B cell (primary cell): Measurements from ENCODE around the gene TUBAL3. TPM values are rescaled to one million over a fixed set of nuclear protein-coding genes. Genes with fewer than 3 reads are reported as not detected.

Experiments
- ATAC-seq: fragments of 200-7000 bp; cut with Tn5 transposase; one replicate; pipeline ENCODE4 v1.10.0; 2021; ENCODE audit warnings: low read depth, mild to moderate bottlenecking, moderate number of reproducible peaks, moderate library complexity
- CTCF ChIA-PET: fragments of 350-600 bp; sonication (Branson Sonifier 250); formaldehyde crosslinking; loops from one replicate; lab custom pipeline; 2021; ENCODE audit warnings: antibody characterized with exemption, inconsistent platforms; lab: Charles Lee
- POLR2A ChIA-PET: fragments of 350-600 bp; sonication (Branson Sonifier 250); formaldehyde crosslinking; loops from one replicate; lab custom pipeline; 2021; ENCODE audit warnings: antibody characterized with exemption; lab: Charles Lee
- DNase-seq: peaks from one replicate; pipeline ENCODE4 v3.0.0; 2013
- H2AFZ ChIP-seq: 2 replicates; pipeline ENCODE4 v1.6.1; 2012; ENCODE audit warnings: mild to moderate bottlenecking, low read depth, low read length; ENCODE audit not compliant: insufficient read depth, poor library complexity, severe bottlenecking
- H3K27ac ChIP-seq, 2 donors: 1 replicate in 1 of 2; 2 replicates in 1 of 2; pipeline ENCODE4 v1.5.1; 2012 to 2013; ENCODE audit warnings: low read length in 2 of 2, mild to moderate bottlenecking in 2 of 2, moderate library complexity in 1 of 2
- H3K27me3 ChIP-seq, 4 experiments: fragments of 200-600 bp in 1 of 4; sonication (generic) in 1 of 4; replicated peaks in 1 of 4; 1 replicate in 2 of 4; 2 replicates in 2 of 4; pipeline versions ENCODE4 v1.6.1 to v1.7.0; 2013 to 2016; ENCODE audit warnings: low read length in 3 of 4, mild to moderate bottlenecking in 2 of 4, mixed read lengths in 1 of 4, moderate library complexity in 1 of 4; ENCODE audit not compliant: insufficient read depth in 4 of 4, control insufficient read depth in 3 of 4; ENCODE audit errors: control extremely low read depth in 1 of 4
- H3K36me3 ChIP-seq, 2 experiments: replicated peaks in 1 of 2; 1 replicate in 1 of 2; 2 replicates in 1 of 2; pipeline versions ENCODE4 v1.6.1 to v1.7.1; 2013; ENCODE audit warnings: low read length in 1 of 2; ENCODE audit not compliant: insufficient read depth in 2 of 2, control insufficient read depth in 1 of 2; ENCODE audit errors: control extremely low read depth in 1 of 2, extremely low read depth in 1 of 2
- H3K4me1 ChIP-seq, 2 donors: fragments of 200-600 bp in 1 of 2; sonication (generic) in 1 of 2; 1 replicate in 1 of 2; 2 replicates in 1 of 2; pipeline versions ENCODE4 v1.5.1 to v1.6.1; 2013 to 2017; ENCODE audit warnings: low read length in 2 of 2; ENCODE audit not compliant: control insufficient read depth in 2 of 2, insufficient read depth in 2 of 2
- H3K4me2 ChIP-seq: replicated peaks from 2 replicates; pipeline ENCODE3; 2012; ENCODE audit warnings: mild to moderate bottlenecking, low read depth, low read length; ENCODE audit not compliant: poor library complexity, severe bottlenecking
- H3K4me3 ChIP-seq, 5 experiments: fragments of 200-600 bp in 1 of 5; sonication (generic) in 1 of 5; 1 replicate in 3 of 5; 2 replicates in 2 of 5; pipeline versions ENCODE4 v1.5.1 to v1.7.0; 2011 to 2016; ENCODE audit warnings: low read length in 4 of 5, mild to moderate bottlenecking in 4 of 5, low read depth in 2 of 5, control low read depth in 1 of 5, moderate library complexity in 1 of 5; ENCODE audit not compliant: insufficient read depth in 1 of 5; ENCODE audit errors: control extremely low read depth in 1 of 5, extremely low read depth in 1 of 5
- H3K79me2 ChIP-seq: fragments of 200-600 bp; sonication (generic); one replicate; pipeline ENCODE4 v1.6.0; 2016; ENCODE audit warnings: low read length; ENCODE audit not compliant: control insufficient read depth, insufficient read depth
- H3K9ac ChIP-seq: fragments of 200-600 bp; sonication (generic); 2 replicates; pipeline ENCODE4 v1.6.1; 2017; ENCODE audit warnings: mild to moderate bottlenecking, low read length, moderate library complexity
- H3K9me3 ChIP-seq, 3 donors: one replicate each; pipeline versions ENCODE4 v1.6.1 to v1.7.1; 2013; ENCODE audit warnings: low read length in 2 of 3; ENCODE audit not compliant: control insufficient read depth in 2 of 3, insufficient read depth in 1 of 3; ENCODE audit errors: control extremely low read depth in 1 of 3
- H4K20me1 ChIP-seq: 2 replicates; pipeline ENCODE4 v1.6.0; 2012; ENCODE audit warnings: mild to moderate bottlenecking, low read length; ENCODE audit not compliant: insufficient read depth, control insufficient read depth, poor library complexity, severe bottlenecking
- H3K27ac Mint-ChIP-seq: one replicate; pipeline ENCODE4 v1.8.0; 2021; ENCODE audit warnings: mixed read lengths
- H3K27me3 Mint-ChIP-seq: one replicate; pipeline ENCODE4 v1.8.0; 2021; ENCODE audit warnings: mixed read lengths
- H3K4me1 Mint-ChIP-seq: one replicate; pipeline ENCODE4 v1.8.0; 2021; ENCODE audit warnings: mixed read lengths
- H3K4me3 Mint-ChIP-seq: one replicate; pipeline ENCODE4 v1.8.0; 2021; ENCODE audit warnings: mixed read lengths
- H3K9me3 Mint-ChIP-seq: one replicate; pipeline ENCODE4 v1.8.0; 2022; ENCODE audit warnings: mixed read lengths; ENCODE audit not compliant: insufficient read depth
- CTCF ChIP-seq: fragments of 200-600 bp; IDR thresholded peaks from one replicate; pipeline ENCODE4 v1.8.0; 2022; ENCODE audit warnings: antibody characterized with exemption, mild to moderate bottlenecking
- EZH2 ChIP-seq: IDR thresholded peaks from 2 replicates; pipeline ENCODE4 v1.6.1; 2012; ENCODE audit warnings: borderline replicate concordance, low read depth, mild to moderate bottlenecking, moderate library complexity, low read length; ENCODE audit not compliant: insufficient read depth, poor library complexity, severe bottlenecking
- WGBS: methylation state at CpG from one replicate; pipeline ENCODE4 v1.1.5; 2013; ENCODE audit warnings: missing lambda C conversion rate; ENCODE audit not compliant: insufficient coverage; 5-methylcytosine and 5-hydroxymethylcytosine counted together
- intact Hi-C: fragments of 100-400 bp; cut with micrococcal nuclease; formaldehyde crosslinking; loops from one replicate; pipeline ENCODE4 v1.10.0; 2022
- polyA plus RNA-seq: library from polyadenylated mRNA; depleted of rRNA; stranded (reverse); fragments of >200 nt; gene quantifications from 2 replicates; pipeline ENCODE4 v1.2.3, GENCODE V29; 2012
- total RNA-seq, 2 donors: library from RNA; stranded (reverse); fragments of 120-200 nt in 1 of 2; gene quantifications; 1 replicate in 1 of 2; 2 replicates in 1 of 2; pipeline versions ENCODE4 v1.2.3 to v1.2.4, GENCODE V29; 2013 to 2022

TUBAL3 gene
- total and polyA plus RNA-seq, 2 donors (not counting 1 experiment from before 2014, with no cell fraction given), result not detected

GRCh38 chr10:5443429-5443828 lies 38.8 kb upstream of the TUBAL3 start:
- no peak for ATAC-seq
- no peaks in the 10 kb centered on the region for H3K27me3 ChIP-seq
- peak overlapping the region in 1 of 2 donors; percentile 12 for H3K27ac ChIP-seq
- peak overlapping the region; percentile 11 for H3K4me2 ChIP-seq
- H4K20me1 ChIP-seq, result no peaks in the 10 kb centered on the region
- H3K27me3 Mint-ChIP-seq, result no peaks in the 10 kb centered on the region
- peaks cover 6% of the 10 kb centered on the region for H3K79me2 ChIP-seq
- peak overlapping the region; percentile 42 for H3K27ac Mint-ChIP-seq
- no peaks in the 10 kb centered on the region for H3K9me3 Mint-ChIP-seq
- H2AFZ ChIP-seq, result peak overlapping the region; percentile 40
- no peak overlapping the region for H3K4me3 ChIP-seq
- no peaks in the 10 kb centered on the region for H3K9me3 ChIP-seq
- H3K4me1 Mint-ChIP-seq, result peaks cover 40% of the 10 kb centered on the region
- intact Hi-C loops, result loop anchor here (2.0 to 10.0 kb wide), 2 partner anchors 429 to 881 kb away; no protein-coding TSS in a partner anchor
- no peaks in the 10 kb centered on the region for H3K36me3 ChIP-seq
- POLR2A ChIA-PET, result no interaction called here
- H3K4me1 ChIP-seq, result peaks cover 19 to 20% of the 10 kb centered on the region in 2 donors
- WGBS, result no CpG with 5 or more reads among the region's 1 CpG
- peak; percentile 27 for DNase-seq
- H3K4me3 Mint-ChIP-seq, result peak overlapping the region; percentile 13
- CTCF ChIA-PET, result interaction anchor here (0.9 to 17.3 kb wide), 10 partner anchors 10 to 201 kb away, joined by 3 to 659 read pairs (median 4); no protein-coding TSS in a partner anchor
- TF ChIP-seq CTCF (no peak), EZH2 (no peak)
- no peak overlapping the region for H3K9ac ChIP-seq

GRCh38 chr10:5442990-5443370 lies 38.4 kb upstream of the TUBAL3 start:
- Histone ChIP-seq H3K9ac (no peak overlapping the region), H3K4me1 (peaks cover 15 to 20% of the 10 kb centered on the region in 2 donors), H3K79me2 (peaks cover 5% of the 10 kb centered on the region), H4K20me1 (no peaks in the 10 kb centered on the region), H3K9me3 (no peaks in the 10 kb centered on the region), H2AFZ (no peak overlapping the region), H3K27ac (peak overlapping the region in 1 of 2 donors; percentile 12), H3K4me3 (no peak overlapping the region), H3K4me2 (no peak overlapping the region), H3K36me3 (no peaks in the 10 kb centered on the region), H3K27me3 (no peaks in the 10 kb centered on the region)
- intact Hi-C loops, result loop anchor here (1.0 to 10.0 kb wide), 3 partner anchors 266 to 882 kb away; no protein-coding TSS in a partner anchor
- no CpG with 5 or more reads among the region's 1 CpG for WGBS
- no peaks in the 10 kb centered on the region for H3K9me3 Mint-ChIP-seq
- ChIA-PET CTCF (interaction anchor here (0.9 to 17.3 kb wide), 13 partner anchors 9 to 266 kb away, joined by 3 to 659 read pairs (median 5); no protein-coding TSS in a partner anchor), POLR2A (interaction anchor here (0.8 kb wide), 1 partner anchor 180 kb away, joined by 5 read pairs; no protein-coding TSS in a partner anchor)
- H3K4me3 Mint-ChIP-seq, result no peak overlapping the region
- ATAC-seq (no peak), DNase-seq (no peak)
- TF ChIP-seq CTCF (no peak), EZH2 (no peak)
- H3K4me1 Mint-ChIP-seq, result peaks cover 37% of the 10 kb centered on the region
- H3K27me3 Mint-ChIP-seq, result no peaks in the 10 kb centered on the region
- H3K27ac Mint-ChIP-seq, result no peak overlapping the region
